ENCODE data around the gene UMAD1.

The UMAD1 gene

GRCh38 chr7:7731732-7732131, 91.2 kb downstream of the UMAD1 start:
- no peak for TF ChIP-seq CTCF (IDR thresholded peaks at IDR 0.05; ENCODE audit: control insufficient read depth, extremely low read depth, insufficient read depth)
- DNase-seq (ENCODE audit: low read depth) = no peak
- H3K4me3 ChIP-seq (ENCODE audit: low read depth, low read length) = no peak overlapping the region

GRCh38 chr7:7732621-7733281, 92.2 kb downstream of the UMAD1 start:
- DNase-seq (ENCODE audit: low read depth) = no peak
- no peak overlapping the region for H3K4me3 ChIP-seq (ENCODE audit: low read depth, low read length)
- no peak for TF ChIP-seq CTCF (IDR thresholded peaks at IDR 0.05; ENCODE audit: control insufficient read depth, extremely low read depth, insufficient read depth)

GRCh38 chr7:7736671-7737070, 96.1 kb downstream of the UMAD1 start:
- no peak overlapping the region for H3K4me3 ChIP-seq (ENCODE audit: low read depth, low read length)
- no peak for TF ChIP-seq CTCF (IDR thresholded peaks at IDR 0.05; ENCODE audit: control insufficient read depth, extremely low read depth, insufficient read depth)
- no peak for DNase-seq (ENCODE audit: low read depth)

GRCh38 chr7:7737674-7738073, 97.1 kb downstream of the UMAD1 start:
- H3K4me3 ChIP-seq (ENCODE audit: low read depth, low read length) = no peak overlapping the region
- peak; percentile 65 for DNase-seq (ENCODE audit: low read depth)
- no peak for TF ChIP-seq CTCF (IDR thresholded peaks at IDR 0.05; ENCODE audit: control insufficient read depth, extremely low read depth, insufficient read depth)

- no peak overlapping the region for H3K4me3 ChIP-seq (ENCODE audit: low read depth, low read length)
- TF ChIP-seq CTCF (IDR thresholded peaks at IDR 0.05; ENCODE audit: control insufficient read depth, extremely low read depth, insufficient read depth) = no peak
- DNase-seq (ENCODE audit: low read depth) = no peak
These were observed 97.6 kb downstream of the UMAD1 start for GRCh38 chr7:7738177-7738576.

- no peak overlapping the region for H3K4me3 ChIP-seq (ENCODE audit: low read depth, low read length)
- no peak for DNase-seq (ENCODE audit: low read depth)
- TF ChIP-seq CTCF (IDR thresholded peaks at IDR 0.05; ENCODE audit: control insufficient read depth, extremely low read depth, insufficient read depth) = no peak
These were observed 98.1 kb downstream of the UMAD1 start for GRCh38 chr7:7738622-7739021.

Measured in LNCaP clone FGC (cell line).